Non-pigmented ciliary epithelial cell (primary cell): ENCODE results near the gene LTBP4.

Experiments used
- DNase-seq: peaks from one replicate; pipeline ENCODE4 v3.0.0-alpha.2; 2010; ENCODE audit warnings: low read depth

The LTBP4 gene

DNA sequence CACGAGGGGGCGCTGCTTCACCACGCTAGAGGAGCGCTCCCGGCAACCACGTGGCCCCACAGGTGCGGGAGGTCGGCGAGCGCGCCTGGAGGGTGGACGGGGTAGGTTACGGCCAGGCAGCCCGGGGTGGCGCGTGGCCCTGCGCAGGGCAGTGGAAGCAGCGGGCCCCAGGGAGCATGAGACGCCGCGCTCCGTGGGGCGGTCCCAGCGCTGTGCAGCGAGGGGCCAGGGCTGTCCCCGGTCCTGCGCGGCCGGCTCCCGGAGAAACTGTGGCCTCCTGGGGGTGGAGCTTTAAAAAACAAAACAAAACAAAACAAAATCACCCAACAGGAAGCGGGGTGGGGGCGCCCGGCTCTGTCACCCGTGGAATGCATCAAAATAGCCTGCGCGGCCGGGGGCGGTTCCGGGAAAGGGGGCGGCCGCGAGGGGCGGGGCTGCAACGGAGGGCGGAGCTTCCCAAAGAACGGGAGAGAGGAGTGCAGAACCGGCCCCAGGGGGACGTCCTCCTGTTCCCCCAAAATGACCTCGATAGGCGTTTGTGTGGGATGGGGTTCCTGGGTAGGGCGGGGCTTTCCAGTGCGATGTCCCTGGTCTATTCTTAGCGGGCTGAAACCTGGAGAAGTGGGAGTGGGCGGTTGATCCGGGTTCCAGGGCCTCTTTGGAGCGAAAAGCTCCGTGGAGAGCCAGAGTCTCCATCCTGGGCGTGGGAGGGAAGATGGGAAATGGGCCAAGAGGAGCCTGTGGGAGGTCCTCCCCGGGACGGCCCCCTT lies 61.9 kb downstream of the LTBP4 start:
- DNase-seq, result peak; percentile 60

DNA sequence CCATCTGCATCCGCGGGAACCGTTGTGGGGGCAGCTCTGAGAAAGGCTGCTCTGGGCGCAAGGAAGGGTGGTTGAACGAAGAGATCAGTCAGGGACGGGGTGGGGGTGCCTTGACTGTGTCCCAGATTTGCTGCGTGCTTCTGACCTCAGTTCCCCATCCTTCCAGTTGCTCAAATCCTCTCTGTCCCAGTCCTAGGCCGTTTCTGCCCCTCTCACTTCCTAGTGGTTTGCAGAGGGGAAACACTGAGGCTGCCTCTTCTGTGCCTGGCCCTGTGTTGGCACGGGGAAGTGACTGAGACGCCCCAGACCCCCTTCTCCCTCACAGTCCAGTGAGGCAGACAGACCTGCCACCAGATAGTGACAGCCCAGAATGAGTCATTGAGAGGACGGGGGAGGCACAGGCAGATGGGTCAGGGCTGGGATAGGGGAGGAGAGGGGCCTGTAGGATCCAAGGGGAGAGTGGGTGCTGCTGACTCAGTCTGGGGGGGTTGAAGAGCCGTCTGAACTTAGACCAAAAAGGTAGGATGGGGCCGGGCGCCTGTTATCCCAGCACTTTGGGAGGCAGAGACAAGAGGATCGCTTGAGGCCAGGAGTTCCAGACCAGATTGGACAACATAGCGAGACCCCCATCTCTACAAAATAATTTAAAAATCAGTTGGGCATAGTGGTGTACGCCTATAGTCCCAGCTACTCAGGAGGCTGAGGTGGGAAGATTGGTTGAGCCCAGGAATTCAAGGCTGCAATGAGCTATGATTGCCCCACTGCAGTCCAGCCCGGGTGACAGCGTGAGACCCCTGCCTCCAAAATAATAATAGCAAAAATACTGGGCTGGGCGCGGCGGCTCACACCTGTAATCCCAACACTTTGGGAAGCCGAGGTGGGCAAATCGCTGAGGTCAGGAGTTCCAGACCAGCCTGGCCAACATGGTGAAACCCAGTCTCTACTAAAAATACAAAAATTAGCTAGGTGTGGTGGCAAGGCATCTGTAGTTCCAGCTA lies 62.8 kb downstream of the LTBP4 start:
- DNase-seq, result no peak

- DNase-seq, result no peak
Measured at GRCh38 chr19:40666803-40667438, 65.8 kb downstream of the LTBP4 start.

DNA sequence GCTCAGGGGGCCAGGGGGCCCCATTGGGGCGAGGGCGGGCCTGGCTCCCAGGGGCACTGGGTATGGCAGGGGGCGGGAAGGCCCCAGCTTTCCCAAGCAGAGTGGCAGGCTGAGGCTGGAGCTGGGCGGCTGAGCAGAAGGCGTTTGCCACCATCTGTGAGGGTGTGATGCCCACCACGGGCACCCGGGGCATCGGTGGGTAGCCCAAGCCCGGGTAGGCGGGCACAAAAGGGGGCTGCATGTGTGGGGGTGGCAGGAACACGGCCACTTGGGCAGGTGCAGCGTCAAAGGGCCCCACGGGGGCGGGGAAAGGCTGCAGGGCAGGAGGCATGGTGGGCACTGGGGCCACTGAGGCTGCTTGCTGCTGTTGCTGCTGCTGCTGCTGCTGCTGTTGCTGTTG lies 66.4 kb downstream of the LTBP4 start:
- DNase-seq, result no peak

GRCh38 chr19:40668991-40669614 lies 67.9 kb downstream of the LTBP4 start:
- DNase-seq, result no peak

DNA sequence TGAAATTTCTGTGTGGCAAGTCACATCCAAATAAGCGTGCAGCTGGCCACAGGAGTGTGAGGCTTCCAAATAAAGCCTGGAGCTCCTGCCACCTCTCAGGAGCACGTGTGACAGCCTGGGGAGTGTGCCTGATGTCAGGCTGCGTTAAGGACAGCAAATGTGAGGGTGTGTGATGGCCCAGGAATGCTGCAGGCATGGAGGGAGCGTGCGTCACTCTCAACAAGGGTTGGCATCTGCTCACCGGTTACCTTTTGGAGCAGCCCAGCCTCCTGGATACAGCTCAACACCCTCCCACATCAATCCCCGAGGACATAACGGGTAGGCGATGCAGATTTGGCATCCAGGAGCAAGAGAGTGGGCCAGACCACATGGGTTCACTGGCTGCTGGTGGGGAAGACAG lies 70.2 kb downstream of the LTBP4 start:
- DNase-seq, result no peak

DNA sequence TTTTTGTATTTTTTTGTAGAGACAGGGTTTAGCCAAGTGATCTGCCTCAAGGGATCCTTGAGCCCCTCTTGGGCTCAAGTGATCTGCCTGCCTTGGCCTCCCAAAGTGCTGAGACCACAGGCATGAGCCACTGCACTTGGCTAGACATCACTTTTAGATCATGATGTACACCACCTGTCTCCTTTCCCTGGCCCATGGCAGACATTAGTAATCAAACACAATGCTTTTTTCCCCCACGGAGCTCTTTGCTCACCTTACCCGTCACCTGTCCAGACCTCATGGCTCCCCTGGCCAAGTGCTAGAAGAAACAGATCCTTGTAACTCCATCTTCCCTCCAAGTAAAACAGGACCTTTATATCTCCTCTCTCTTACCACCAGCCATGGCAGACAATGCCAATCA lies 70.9 kb downstream of the LTBP4 start:
- DNase-seq, result no peak

GRCh38 chr19:40672573-40673299 lies 71.6 kb downstream of the LTBP4 start:
- DNase-seq, result no peak

- no peak for DNase-seq
Measured at GRCh38 chr19:40673397-40673796, 72.2 kb downstream of the LTBP4 start.

GRCh38 chr19:40674291-40674690 lies 73.1 kb downstream of the LTBP4 start:
- no peak for DNase-seq

DNA sequence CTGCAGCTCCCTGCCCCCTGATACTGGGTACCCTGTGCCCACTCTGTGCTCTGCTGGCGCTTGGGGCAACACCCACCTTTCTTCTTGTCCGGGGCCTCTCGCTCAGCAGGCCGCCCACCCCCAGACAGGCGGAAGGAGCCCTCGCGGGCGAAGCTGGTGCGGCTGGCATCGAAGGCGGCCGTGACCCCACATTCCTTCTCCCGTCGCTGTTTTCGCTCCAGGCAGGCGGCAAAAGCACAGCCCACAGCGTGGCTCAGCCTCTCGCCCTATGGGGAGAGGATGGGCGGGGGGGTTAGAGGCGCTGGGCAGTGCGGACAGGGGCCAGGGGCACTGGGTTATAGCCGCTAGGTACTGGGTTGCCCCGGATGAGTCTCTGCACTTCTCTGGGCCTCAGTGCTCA lies 76.0 kb downstream of the LTBP4 start:
- no peak for DNase-seq
